ENCODE results near the gene TBC1D3D. TPM values are rescaled to one million over a fixed set of nuclear protein-coding genes. Genes with fewer than 3 reads are reported as not detected.
"Not testable (repeated sequence)": the region's sequence is repeated elsewhere in the genome, so short reads cannot be mapped to it uniquely, and the experiment has no call there.

The TBC1D3D gene
- total RNA-seq (2014; rRNA removed; shearing (Covaris generic)) (0.24 TPM in 1 of 2 replicates, not detected in the other), polyA plus RNA-seq (2016; fragmentation: Nextera tagmentation; extraction: Ambion mirVana) (not detected in 2 replicates)
- long read RNA-seq = 0 reads

DNA sequence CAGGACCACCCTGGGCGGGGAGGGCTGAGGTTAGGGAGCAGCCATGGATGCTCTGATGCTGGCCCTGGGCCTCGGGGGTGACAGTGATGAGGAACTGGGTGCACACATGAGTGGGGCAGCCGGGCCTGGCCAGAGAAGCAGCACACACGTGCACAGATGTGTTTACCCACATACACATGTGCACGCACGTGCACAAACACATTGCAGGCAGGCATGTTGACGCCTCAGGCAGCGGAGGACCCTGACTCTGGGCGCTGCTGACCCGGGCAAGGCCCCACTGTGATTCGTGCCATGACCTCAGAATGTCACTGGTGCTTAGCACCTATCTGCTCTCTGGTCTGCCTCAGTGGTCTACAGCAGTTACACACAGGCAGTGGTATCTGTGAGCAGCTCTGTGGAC lies at the start of gene TBC1D3D:
Gene TBC1D3D (plus strand): TSS at position 301 of the 400 bp plus-strand sequence. CDS start 1,585 bp downstream, outside the sequence.
- H3K27ac ChIP-seq (ENCODE audit: low read depth); H4K20me1 ChIP-seq (replicated peaks; ENCODE audit: insufficient read depth); H3K27me3 Mint-ChIP-seq (ENCODE audit: insufficient read depth, low read depth, poor library complexity); H3K36me3 Mint-ChIP-seq (ENCODE audit: low read depth); H3K9me3 Mint-ChIP-seq; H3K4me1 Mint-ChIP-seq; H3K4me2 ChIP-seq; H2AFZ ChIP-seq; H3K79me2 ChIP-seq (replicated peaks; ENCODE audit: insufficient read depth); H3K4me3 ChIP-seq; H3K4me1 ChIP-seq (ENCODE audit: insufficient read depth); ATAC-seq; H3K27ac Mint-ChIP-seq; DNase-seq (ENCODE audit: low spot score); H3K36me3 ChIP-seq (ENCODE audit: insufficient read depth); H3K27me3 ChIP-seq (ENCODE audit: insufficient read depth); H3F3A ChIP-seq (replicated peaks; ENCODE audit: low read depth); H3K9me2 ChIP-seq (ENCODE audit: insufficient read depth); H3K4me3 Mint-ChIP-seq: not testable (repeated sequence)

DNA sequence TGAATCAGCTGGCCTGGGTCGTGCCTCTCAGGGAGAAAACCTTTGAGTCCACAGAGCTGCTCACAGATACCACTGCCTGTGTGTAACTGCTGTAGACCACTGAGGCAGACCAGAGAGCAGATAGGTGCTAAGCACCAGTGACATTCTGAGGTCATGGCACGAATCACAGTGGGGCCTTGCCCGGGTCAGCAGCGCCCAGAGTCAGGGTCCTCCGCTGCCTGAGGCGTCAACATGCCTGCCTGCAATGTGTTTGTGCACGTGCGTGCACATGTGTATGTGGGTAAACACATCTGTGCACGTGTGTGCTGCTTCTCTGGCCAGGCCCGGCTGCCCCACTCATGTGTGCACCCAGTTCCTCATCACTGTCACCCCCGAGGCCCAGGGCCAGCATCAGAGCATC lies 14.8 kb upstream of the TBC1D3D start, which contains the start of gene TBC1D3L:
Gene TBC1D3L (minus strand): TSS at position 101 of the 400 bp plus-strand sequence. CDS start 1,540 bp downstream, outside the sequence.
- H3F3A ChIP-seq (replicated peaks; ENCODE audit: low read depth); H3K27ac Mint-ChIP-seq; H3K36me3 ChIP-seq (ENCODE audit: insufficient read depth); H3K9me3 Mint-ChIP-seq; H3K27me3 ChIP-seq (ENCODE audit: insufficient read depth); H2AFZ ChIP-seq; ATAC-seq; H3K27me3 Mint-ChIP-seq (ENCODE audit: insufficient read depth, low read depth, poor library complexity); H3K79me2 ChIP-seq (replicated peaks; ENCODE audit: insufficient read depth); H3K9me2 ChIP-seq (ENCODE audit: insufficient read depth); H3K36me3 Mint-ChIP-seq (ENCODE audit: low read depth); DNase-seq (ENCODE audit: low spot score); H3K27ac ChIP-seq (ENCODE audit: low read depth); H3K4me3 ChIP-seq; H3K4me1 Mint-ChIP-seq; H3K4me1 ChIP-seq (ENCODE audit: insufficient read depth); H4K20me1 ChIP-seq (replicated peaks; ENCODE audit: insufficient read depth); H3K4me3 Mint-ChIP-seq; H3K4me2 ChIP-seq: not testable (repeated sequence)

Other genes starting within 250 kb of the TBC1D3D start
- not detected in 2 replicates for gene TBC1D3K, start 79.6 kb upstream of the TBC1D3D start, total RNA-seq (2014; rRNA removed; shearing (Covaris generic))
- not detected in 2 replicates for gene TBC1D3K, start 79.6 kb upstream of the TBC1D3D start, polyA plus RNA-seq (2016; fragmentation: Nextera tagmentation; extraction: Ambion mirVana)
- 8.2 and 9.4 TPM in 2 replicates for gene TBC1D3L, start 14.9 kb upstream of the TBC1D3D start, total RNA-seq (2014; rRNA removed; shearing (Covaris generic))
- gene TBC1D3L, start 14.9 kb upstream of the TBC1D3D start, polyA plus RNA-seq (2016; fragmentation: Nextera tagmentation; extraction: Ambion mirVana) = 8.7 and 9.3 TPM in 2 replicates
- not detected in 2 replicates for gene TBC1D3C, start 64.7 kb downstream of the TBC1D3D start, total RNA-seq (2014; rRNA removed; shearing (Covaris generic))
- gene TBC1D3C, start 64.7 kb downstream of the TBC1D3D start, polyA plus RNA-seq (2016; fragmentation: Nextera tagmentation; extraction: Ambion mirVana) = not detected in 2 replicates
- not detected in 2 replicates for gene TBC1D3E, start 124.0 kb downstream of the TBC1D3D start, total RNA-seq (2014; rRNA removed; shearing (Covaris generic))
- gene TBC1D3E, start 124.0 kb downstream of the TBC1D3D start, polyA plus RNA-seq (2016; fragmentation: Nextera tagmentation; extraction: Ambion mirVana) = not detected in 2 replicates
- not detected in 2 replicates for gene TBC1D3, start 188.6 kb downstream of the TBC1D3D start, total RNA-seq (2014; rRNA removed; shearing (Covaris generic))
- gene TBC1D3, start 188.6 kb downstream of the TBC1D3D start, polyA plus RNA-seq (2016; fragmentation: Nextera tagmentation; extraction: Ambion mirVana) = not detected in 2 replicates

Measured in GM23338 (cell line).